ENCODE measurements around the gene SCYGR7. TPM values are rescaled to one million over a fixed set of nuclear protein-coding genes. Genes with fewer than 3 reads are reported as not detected.
"Not testable (repeated sequence)": the region's sequence is repeated elsewhere in the genome, so short reads cannot be mapped to it uniquely, and the experiment has no call there.

Gene SCYGR7
- polyA plus RNA-seq, 4 donors, result not detected

DNA sequence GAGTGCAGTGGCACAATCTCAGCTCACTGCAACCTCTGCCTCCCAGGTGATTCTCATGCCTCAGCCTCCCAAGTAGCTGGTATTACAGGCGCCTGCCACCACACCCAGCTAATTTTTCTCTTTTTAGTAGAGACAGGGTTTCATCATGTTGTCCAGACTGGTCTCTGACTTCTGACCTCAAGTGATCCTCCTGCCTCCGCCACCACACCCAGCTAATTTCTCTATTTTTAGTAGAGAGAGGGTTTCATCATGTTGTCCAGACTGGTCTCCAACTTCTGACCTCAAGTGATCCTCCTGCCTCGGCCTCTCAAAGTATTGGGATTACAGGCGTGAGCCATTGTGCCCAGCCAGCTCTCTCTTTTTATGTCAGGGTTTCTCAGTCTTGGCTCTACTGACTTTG lies 28.1 kb downstream of the SCYGR7 start:
- DNase-seq (ENCODE audit: low read depth in 4 of 4, low spot score in 2 of 4), result not testable (repeated sequence)

DNA sequence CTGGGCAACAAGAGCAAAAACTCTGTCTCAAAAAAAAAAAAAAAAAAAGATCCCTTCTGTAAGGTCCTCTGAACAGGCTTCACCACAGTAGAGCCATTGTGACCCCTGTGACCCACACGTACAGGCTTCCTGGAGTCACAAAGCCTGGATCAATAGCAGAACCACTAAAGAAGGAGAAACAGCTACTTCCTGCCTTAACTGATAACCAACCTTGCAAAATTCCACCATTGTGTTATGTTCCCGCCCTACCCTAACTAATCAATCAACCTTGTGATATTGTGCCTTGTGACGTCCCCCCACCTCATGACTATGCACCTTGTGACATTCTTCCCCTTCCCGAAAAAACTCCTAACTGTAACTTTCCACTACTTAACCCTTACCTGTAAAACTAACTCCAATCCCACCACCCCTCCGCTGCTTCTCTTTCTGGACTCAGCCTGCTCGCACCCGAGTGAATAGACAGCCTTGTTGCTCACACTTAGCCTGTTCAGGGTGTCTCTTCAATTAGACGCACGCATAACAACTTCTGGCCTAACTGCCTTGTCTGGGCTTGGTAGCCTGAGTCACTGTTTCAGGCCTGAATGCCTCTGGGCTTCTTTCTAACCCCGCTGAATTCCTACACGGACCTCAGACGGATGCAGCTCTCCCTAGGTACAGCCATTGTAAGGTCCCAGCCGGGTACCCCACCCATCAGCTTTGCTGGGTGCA lies 31.4 kb downstream of the SCYGR7 start:
- no peak for DNase-seq (ENCODE audit: low read depth in 4 of 4, low spot score in 2 of 4)

DNA sequence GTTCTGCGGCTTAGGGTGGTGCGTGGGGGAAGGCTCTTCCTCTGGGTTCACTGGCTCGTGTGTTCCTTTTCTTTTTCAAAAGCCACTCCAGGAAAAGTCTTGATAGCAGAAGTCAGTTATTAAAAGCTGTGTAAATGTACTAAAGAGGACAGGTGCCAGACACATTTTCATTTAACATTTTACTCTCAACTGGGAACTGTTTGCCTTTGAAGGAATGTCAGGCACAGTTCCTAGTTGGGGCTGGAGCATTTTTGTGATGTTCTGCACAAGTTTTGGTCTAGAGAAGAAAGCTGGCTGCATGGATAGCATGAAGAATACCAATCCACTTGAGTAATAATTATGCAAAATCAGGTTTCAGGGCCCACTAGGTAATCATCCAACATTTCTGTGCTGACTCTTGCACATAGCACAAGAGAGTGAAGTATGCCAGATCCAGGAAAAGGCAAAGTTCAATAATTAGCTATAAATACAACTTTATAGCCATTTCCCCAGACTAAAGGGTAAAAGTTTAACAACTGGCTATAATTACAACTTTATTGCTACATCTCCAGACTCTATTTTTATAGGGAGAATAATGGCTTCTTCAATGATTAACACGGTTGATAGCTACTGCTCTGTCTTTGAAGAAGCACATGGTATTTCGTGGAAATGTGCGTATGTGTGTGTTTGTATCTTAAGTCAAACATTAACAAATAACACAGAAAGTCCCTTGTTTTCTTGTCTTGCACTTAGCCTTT lies 33.8 kb downstream of the SCYGR7 start:
- DNase-seq (ENCODE audit: low read depth in 4 of 4, low spot score in 2 of 4), result peak; percentile 28 to 66 (median 54)

DNA sequence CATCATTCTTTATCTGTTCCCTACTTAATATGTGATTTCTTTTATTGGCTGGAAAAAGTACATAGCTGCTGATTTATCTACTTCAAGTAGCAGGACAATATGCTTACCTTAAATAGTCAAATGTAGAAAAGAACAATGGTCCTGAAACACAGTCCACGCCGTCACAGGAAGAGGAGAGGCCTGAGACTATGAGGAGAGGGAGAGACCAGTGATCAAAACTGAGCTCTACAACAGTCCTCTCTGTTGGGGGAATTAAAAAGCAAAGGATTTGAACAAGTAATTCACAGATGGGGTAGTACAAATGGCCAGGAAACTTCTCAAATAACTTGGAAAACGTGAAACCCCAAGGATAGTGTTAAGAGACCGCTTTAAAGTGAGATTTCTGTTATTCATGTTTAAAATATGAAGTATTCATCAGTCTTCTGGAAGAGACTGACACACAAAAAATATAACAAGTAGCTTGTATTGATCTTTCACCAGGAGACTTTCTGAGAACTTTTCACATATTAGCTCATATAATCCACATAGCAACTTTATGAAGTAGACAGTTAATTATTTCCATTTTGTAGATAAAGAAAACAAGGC lies 37.7 kb downstream of the SCYGR7 start:
- DNase-seq (ENCODE audit: low read depth in 4 of 4, low spot score in 2 of 4), result no peak

DNA sequence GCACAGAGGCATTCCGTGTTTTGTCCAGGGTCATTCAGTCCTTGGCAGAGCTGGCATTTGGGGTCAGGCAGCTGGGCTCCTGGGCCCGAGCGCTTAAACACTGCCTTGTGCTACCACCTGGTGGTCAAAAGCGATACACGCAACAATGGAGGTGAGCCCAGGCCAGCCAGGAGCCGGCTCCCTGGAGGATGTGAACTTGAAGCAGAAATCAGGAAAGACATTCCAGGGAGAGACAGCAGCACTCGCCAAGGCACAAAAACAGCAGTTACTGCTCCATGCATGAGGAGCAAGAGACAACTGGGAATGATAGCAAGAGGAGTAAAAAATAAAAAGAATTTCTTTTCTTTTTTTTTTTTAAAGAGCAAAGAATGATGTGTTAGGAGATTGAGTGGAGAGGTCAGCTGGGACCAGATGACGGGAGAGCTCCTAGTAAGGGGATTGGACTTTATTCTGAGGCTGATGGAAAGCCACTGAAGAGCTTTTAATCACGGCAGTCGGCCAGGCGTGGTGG lies 38.3 kb downstream of the SCYGR7 start:
- DNase-seq (ENCODE audit: low read depth in 4 of 4, low spot score in 2 of 4), result peak in 3 of 4 donors; percentile 50 to 73 (median 53)

DNA sequence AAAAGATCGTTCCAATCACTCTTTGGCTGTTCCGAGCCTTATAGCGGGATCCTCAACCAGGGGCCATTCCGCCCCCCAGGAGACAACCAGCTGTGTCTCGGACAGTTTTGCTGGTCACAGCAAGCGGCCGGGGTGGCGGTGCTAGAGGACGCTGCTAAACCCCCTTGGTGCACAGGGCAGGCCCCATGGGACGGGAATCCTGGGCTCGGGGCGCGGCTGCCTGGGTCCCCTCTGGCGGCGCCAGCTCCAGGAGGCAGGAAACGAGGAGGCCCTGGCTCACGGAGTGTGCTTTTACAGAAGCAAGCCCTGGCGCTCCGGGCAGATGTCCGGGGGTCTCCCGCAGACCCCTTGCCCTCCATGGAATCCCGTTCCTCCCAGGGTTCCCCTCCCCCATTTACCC lies 39.7 kb downstream of the SCYGR7 start:
- DNase-seq (ENCODE audit: low read depth in 4 of 4, low spot score in 2 of 4), result no peak

DNA sequence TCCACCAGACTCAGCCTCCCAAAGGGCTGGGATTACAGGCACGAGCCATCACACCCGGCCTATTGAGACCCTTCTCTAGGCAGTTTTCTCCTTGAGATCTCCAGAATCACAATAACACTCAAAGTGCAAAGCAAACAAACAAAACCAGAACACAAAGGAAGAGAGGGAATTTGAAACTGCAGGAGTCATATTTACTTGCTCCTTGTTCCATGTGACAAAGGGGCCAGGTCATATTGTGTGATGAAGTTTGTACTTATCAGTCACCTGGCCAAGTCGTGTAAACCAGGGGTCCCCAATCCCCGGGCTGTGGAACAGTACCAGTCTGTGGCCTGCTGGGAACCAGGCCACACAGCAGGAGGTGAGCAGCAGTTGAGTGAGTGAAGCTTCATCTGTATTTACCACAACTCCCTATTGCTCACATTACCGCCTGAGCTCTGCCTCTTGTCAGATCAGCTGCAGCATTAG lies 44.1 kb downstream of the SCYGR7 start:
- DNase-seq (ENCODE audit: low read depth in 4 of 4, low spot score in 2 of 4), result no peak

DNA sequence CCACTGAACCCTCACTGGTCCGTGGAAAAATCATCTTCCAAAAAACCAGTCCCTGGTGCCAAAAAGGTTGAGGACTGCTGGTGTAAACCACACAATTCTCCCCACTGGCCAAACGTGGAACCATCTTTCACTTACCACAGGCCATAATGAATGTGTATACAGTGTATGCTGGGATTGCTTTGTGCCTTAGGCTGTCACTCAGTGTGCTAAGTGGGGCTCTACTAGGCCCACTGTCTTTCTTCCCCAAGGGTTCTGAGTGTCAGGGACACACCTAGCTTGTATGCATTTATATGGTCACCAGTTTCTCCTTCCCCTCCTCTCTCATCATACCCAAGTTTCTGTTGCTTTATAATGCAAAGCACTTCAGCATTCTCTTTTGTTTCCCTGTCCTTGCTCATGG lies 44.8 kb downstream of the SCYGR7 start:
- DNase-seq (ENCODE audit: low read depth in 4 of 4, low spot score in 2 of 4), result no peak

DNA sequence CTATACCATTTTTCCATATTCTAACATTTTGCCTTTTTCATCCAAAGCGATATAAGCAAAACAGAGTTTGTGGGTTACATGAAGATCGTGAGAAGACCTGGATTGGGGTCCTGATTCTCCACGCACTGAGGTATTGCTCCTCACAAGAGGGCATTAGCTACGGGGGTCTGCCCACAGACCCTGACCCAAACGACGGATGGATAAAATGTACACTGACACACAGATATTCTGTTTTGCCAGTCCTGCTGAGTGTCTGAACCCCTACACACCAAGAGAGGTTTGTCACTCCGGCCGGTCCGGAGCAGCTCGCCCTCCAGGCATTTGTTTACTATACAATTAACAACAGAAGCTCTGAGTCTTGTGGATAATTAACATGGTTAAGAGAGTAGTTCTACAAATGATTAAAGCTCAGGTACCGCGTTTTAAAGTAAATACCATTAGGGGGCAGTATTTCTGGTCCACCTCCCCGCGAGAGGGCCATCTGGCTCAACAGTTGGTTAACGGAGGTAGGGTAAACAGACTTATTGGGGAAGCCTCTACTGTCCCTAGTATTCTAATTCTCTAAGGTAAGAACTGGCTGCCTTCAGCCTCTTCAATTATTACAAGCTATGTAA lies 46.0 kb downstream of the SCYGR7 start:
- DNase-seq (ENCODE audit: low read depth in 4 of 4, low spot score in 2 of 4), result no peak

DNA sequence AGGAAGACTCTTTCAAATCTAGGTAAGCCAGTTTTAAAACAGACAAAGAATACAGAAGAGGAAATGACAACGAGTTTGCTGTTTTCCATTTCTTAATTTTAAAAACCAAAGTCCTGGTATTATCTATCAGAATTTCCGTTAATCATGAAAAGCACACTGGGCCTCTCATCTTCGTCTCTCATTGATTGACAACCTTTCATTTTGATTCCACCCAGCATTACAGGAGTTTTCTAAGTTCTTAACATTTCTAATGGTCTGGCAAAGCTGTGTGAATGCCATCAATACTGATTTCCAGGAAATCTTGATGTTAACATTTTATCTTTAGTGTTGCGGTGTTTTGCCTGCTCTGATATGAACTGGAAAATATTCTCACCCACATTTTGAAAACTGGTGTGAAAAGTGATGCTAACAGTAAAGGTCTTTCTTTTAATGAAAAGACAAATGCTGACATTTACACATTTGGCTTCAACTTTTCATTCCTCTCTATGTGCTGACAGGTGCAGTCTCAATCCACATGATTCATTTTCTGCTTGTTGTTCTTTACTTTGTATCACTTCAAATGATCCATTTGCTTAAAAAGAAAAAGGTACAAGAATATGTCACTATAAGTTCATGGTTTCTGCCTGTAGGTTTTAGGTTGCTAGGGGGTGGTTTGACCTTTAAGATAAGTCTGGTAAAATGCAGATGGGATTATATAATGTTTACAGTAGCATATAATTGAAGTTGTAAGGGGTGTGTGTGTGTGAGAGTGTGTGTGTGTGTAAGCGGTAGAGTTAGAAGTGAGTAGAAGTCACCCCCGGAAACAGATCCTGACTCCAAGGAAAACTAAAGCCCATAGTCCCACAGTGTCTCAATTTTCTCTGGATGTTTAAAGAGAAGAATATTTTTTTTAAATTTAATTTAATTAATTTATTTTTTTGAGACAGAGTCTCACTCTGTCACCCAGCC lies 47.0 kb downstream of the SCYGR7 start:
- no peak for DNase-seq (ENCODE audit: low read depth in 4 of 4, low spot score in 2 of 4)

Other genes with a start within 250 kb of the SCYGR7 start
- not detected for gene SCYGR2, start 129.4 kb upstream of the SCYGR7 start, polyA plus RNA-seq (ENCODE audit: insufficient read length in 4 of 4)
- gene SCYGR3, start 113.5 kb upstream of the SCYGR7 start, polyA plus RNA-seq (ENCODE audit: insufficient read length in 4 of 4), result not detected
- gene SCYGR4, start 110.8 kb upstream of the SCYGR7 start, polyA plus RNA-seq (ENCODE audit: insufficient read length in 4 of 4), result not detected
- gene SCYGR5, start 61.5 kb upstream of the SCYGR7 start, polyA plus RNA-seq (ENCODE audit: insufficient read length in 4 of 4), result not detected
- 10 to 100 TPM in 2 of 4 donors, 1 to 10 TPM in 2; 5.7 to 10.4 (median 9.0) TPM for gene SLC19A3, start 10.3 kb upstream of the SCYGR7 start, polyA plus RNA-seq (ENCODE audit: insufficient read length in 4 of 4)
- gene SCYGR6, start 3.6 kb upstream of the SCYGR7 start, polyA plus RNA-seq (ENCODE audit: insufficient read length in 4 of 4), result not detected
- gene SCYGR8, start 17.6 kb downstream of the SCYGR7 start, polyA plus RNA-seq (ENCODE audit: insufficient read length in 4 of 4), result not detected
- gene CCL20, start 85.5 kb downstream of the SCYGR7 start, polyA plus RNA-seq (ENCODE audit: insufficient read length in 4 of 4), result under 1 TPM; 0.23 to 0.61 (median 0.42) TPM
- under 1 TPM; 0.37 to 0.95 (median 0.66) TPM for gene DAW1, start 143.3 kb downstream of the SCYGR7 start, polyA plus RNA-seq (ENCODE audit: insufficient read length in 4 of 4)